Measurements from ENCODE around the gene CYP24A1. TPM values are rescaled to one million over a fixed set of nuclear protein-coding genes. Genes with fewer than 3 reads are reported as not detected.

Gene CYP24A1
- polyA plus RNA-seq, 3 donors = not detected

GRCh38 chr20:54190217-54190616 lies 16.4 kb upstream of the CYP24A1 start:
- H3K9me3 Mint-ChIP-seq = no peaks in the 10 kb centered on the region
- no peak overlapping the region for H3K27ac Mint-ChIP-seq
- H3K27me3 Mint-ChIP-seq (ENCODE audit: low read depth in 3 of 3) = peaks cover 2 to 4% (median 3%) of the 10 kb centered on the region in 3 donors
- Histone ChIP-seq H4K20me1 (ENCODE audit: insufficient read depth, low read length) (no peaks in the 10 kb centered on the region), H3K79me2 (ENCODE audit: insufficient read depth, low read length) (no peaks in the 10 kb centered on the region), H3K4me3 (replicated peaks in 1 of 3; ENCODE audit: low read depth in 2 of 3, low read length in 3 of 3) (no peak overlapping the region), H3K27ac (ENCODE audit: low read depth in 1 of 2, low read length in 2 of 2) (no peak overlapping the region), H2AFZ (ENCODE audit: insufficient read depth, low read depth, low read length, poor library complexity, severe bottlenecking) (no peak overlapping the region), H3K36me3 (replicated peaks in 1 of 2; ENCODE audit: control insufficient read depth in 1 of 2, insufficient read depth in 2 of 2, low read length in 2 of 2) (no peaks in the 10 kb centered on the region), H3K27me3 (ENCODE audit: control insufficient read depth in 2 of 2, insufficient read depth in 2 of 2, low read length in 2 of 2) (peaks cover 0 to under 1% of the 10 kb centered on the region in 2 donors), H3K4me2 (replicated peaks; ENCODE audit: extremely low read depth, low read length, poor library complexity, severe bottlenecking) (no peak overlapping the region), H3K9me3 (replicated peaks in 1 of 2; ENCODE audit: control insufficient read depth in 1 of 2, insufficient read depth in 1 of 2, low read length in 2 of 2) (no peaks in the 10 kb centered on the region), H3K4me1 (ENCODE audit: control insufficient read depth in 1 of 2, insufficient read depth in 2 of 2, low read length in 2 of 2) (no peaks in the 10 kb centered on the region), H3K9ac (ENCODE audit: insufficient read depth, low read length, poor library complexity, severe bottlenecking) (no peak overlapping the region)
- intact Hi-C loops (cut with micrococcal nuclease) = no loop called here
- no peak for TF ChIP-seq CTCF (IDR thresholded peaks at IDR 0.05)
- H3K4me3 Mint-ChIP-seq = no peak overlapping the region
- WGBS (ENCODE audit: insufficient coverage) = 92% methylated on average over 2 of the region's 2 CpGs
- H3K36me3 Mint-ChIP-seq = no peaks in the 10 kb centered on the region
- no peaks in the 10 kb centered on the region for H3K4me1 Mint-ChIP-seq
- no peak for DNase-seq

DNA sequence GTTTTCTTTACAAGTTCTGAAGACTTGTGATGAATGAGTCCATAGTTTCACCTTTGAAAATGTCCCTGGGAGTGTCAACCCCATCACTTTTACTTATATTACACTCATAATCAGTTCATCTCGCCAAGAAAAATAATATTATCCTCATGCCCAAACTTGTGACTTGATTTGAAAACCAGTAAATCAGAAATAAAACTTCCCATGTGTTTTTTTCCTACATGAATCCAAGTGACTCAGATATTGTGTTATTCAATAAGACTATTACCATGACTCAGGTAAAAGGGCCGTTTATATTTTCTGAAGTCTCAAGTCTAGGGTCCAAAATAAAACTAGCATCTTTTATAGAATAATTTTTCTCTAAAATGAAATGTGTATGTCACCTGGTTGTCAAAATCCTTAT lies 15.8 kb upstream of the CYP24A1 start:
- Histone ChIP-seq H3K27ac (ENCODE audit: low read depth in 1 of 2, low read length in 2 of 2) (no peak overlapping the region), H3K79me2 (ENCODE audit: insufficient read depth, low read length) (no peaks in the 10 kb centered on the region), H2AFZ (ENCODE audit: insufficient read depth, low read depth, low read length, poor library complexity, severe bottlenecking) (no peak overlapping the region), H3K4me3 (replicated peaks in 1 of 3; ENCODE audit: low read depth in 2 of 3, low read length in 3 of 3) (no peak overlapping the region), H3K27me3 (ENCODE audit: control insufficient read depth in 2 of 2, insufficient read depth in 2 of 2, low read length in 2 of 2) (peaks cover 0 to 6% of the 10 kb centered on the region in 2 donors), H3K9ac (ENCODE audit: insufficient read depth, low read length, poor library complexity, severe bottlenecking) (no peak overlapping the region), H3K9me3 (replicated peaks in 1 of 2; ENCODE audit: control insufficient read depth in 1 of 2, insufficient read depth in 1 of 2, low read length in 2 of 2) (no peaks in the 10 kb centered on the region), H3K36me3 (replicated peaks in 1 of 2; ENCODE audit: control insufficient read depth in 1 of 2, insufficient read depth in 2 of 2, low read length in 2 of 2) (no peaks in the 10 kb centered on the region), H3K4me1 (ENCODE audit: control insufficient read depth in 1 of 2, insufficient read depth in 2 of 2, low read length in 2 of 2) (no peaks in the 10 kb centered on the region), H4K20me1 (ENCODE audit: insufficient read depth, low read length) (no peaks in the 10 kb centered on the region), H3K4me2 (replicated peaks; ENCODE audit: extremely low read depth, low read length, poor library complexity, severe bottlenecking) (no peak overlapping the region)
- intact Hi-C loops (cut with micrococcal nuclease) = no loop called here
- no peak overlapping the region for H3K27ac Mint-ChIP-seq
- no peaks in the 10 kb centered on the region for H3K4me1 Mint-ChIP-seq
- H3K27me3 Mint-ChIP-seq (ENCODE audit: low read depth in 3 of 3) = peaks cover 2 to 10% (median 7%) of the 10 kb centered on the region in 3 donors
- WGBS (ENCODE audit: insufficient coverage) = no CpG with 5 or more reads among the region's 2 CpGs
- H3K9me3 Mint-ChIP-seq = no peaks in the 10 kb centered on the region
- no peaks in the 10 kb centered on the region for H3K36me3 Mint-ChIP-seq
- no peak for DNase-seq
- no peak overlapping the region for H3K4me3 Mint-ChIP-seq
- TF ChIP-seq CTCF (IDR thresholded peaks at IDR 0.05) = no peak

Measured in CD14-positive monocyte (primary cell).